H7 (cell line): ENCODE measurements around the gene ZFP57. TPM values are rescaled to one million over a fixed set of nuclear protein-coding genes. Genes with fewer than 3 reads are reported as not detected.

ENCODE experiments used
- DNase-seq: peaks from one replicate; pipeline ENCODE4 v3.0.0; 2012
- H3K27me3 ChIP-seq: 2 replicates; pipeline ENCODE4 v1.6.0; 2011; ENCODE audit warnings: mild to moderate bottlenecking, low read length; ENCODE audit not compliant: control insufficient read depth, insufficient read depth
- H3K36me3 ChIP-seq: replicated peaks from 2 replicates; pipeline ENCODE4 v1.5.1; 2011; ENCODE audit warnings: low read length; ENCODE audit not compliant: control insufficient read depth, insufficient read depth
- H3K4me3 ChIP-seq: 2 replicates; pipeline ENCODE4 v1.5.1; 2011; ENCODE audit warnings: low read depth, mild to moderate bottlenecking, control low read depth, low read length, moderate library complexity; ENCODE audit not compliant: insufficient read depth
- total RNA-seq: library from RNA; depleted of rRNA; stranded (reverse); fragments of >200 nt; shearing (Covaris generic); gene quantifications from 2 replicates; pipeline ENCODE4 v1.2.3, GENCODE V29; 2014

ZFP57 gene
- total RNA-seq, 1 experiment from 2014 or later = 0.10 TPM

- H3K27me3 ChIP-seq = no peaks in the 10 kb centered on the region; the same call in 1 of the 2 replicates
- H3K4me3 ChIP-seq = no peak overlapping the region
Observed at GRCh38 chr6:29709188-29709587, 28.2 kb upstream of the ZFP57 start.

GRCh38 chr6:29708432-29709179 is 27.7 kb upstream of the ZFP57 start:
- Histone ChIP-seq H3K36me3 (no peaks in the 10 kb centered on the region), H3K4me3 (no peak overlapping the region), H3K27me3 (no peaks in the 10 kb centered on the region; the same call in 1 of the 2 replicates)
- no peak for DNase-seq

More at GRCh38 chr6:29709188-29709587, 28.2 kb upstream of the ZFP57 start:
- H3K36me3 ChIP-seq = no peaks in the 10 kb centered on the region
- no peak for DNase-seq

GRCh38 chr6:29705389-29706231 is 24.7 kb upstream of the ZFP57 start:
- Histone ChIP-seq H3K27me3 (no peaks in the 10 kb centered on the region; the same call in 1 of the 2 replicates), H3K4me3 (no peak overlapping the region), H3K36me3 (no peaks in the 10 kb centered on the region)
- DNase-seq = peak; percentile 77

GRCh38 chr6:29702519-29703103 is 21.7 kb upstream of the ZFP57 start:
- no peaks in the 10 kb centered on the region for H3K36me3 ChIP-seq
- H3K4me3 ChIP-seq = no peak overlapping the region
- no peaks in the 10 kb centered on the region; the same call in 1 of the 2 replicates for H3K27me3 ChIP-seq
- peak; percentile 89 for DNase-seq

GRCh38 chr6:29696147-29697125 is 15.5 kb upstream of the ZFP57 start:
- Histone ChIP-seq H3K36me3 (no peaks in the 10 kb centered on the region), H3K27me3 (no peaks in the 10 kb centered on the region), H3K4me3 (no peak overlapping the region)
- peak; percentile 75 for DNase-seq

GRCh38 chr6:29694637-29695036 is 13.7 kb upstream of the ZFP57 start:
- no peak for DNase-seq
- Histone ChIP-seq H3K27me3 (no peaks in the 10 kb centered on the region), H3K4me3 (no peak overlapping the region), H3K36me3 (no peaks in the 10 kb centered on the region)

- Histone ChIP-seq H3K27me3 (no peaks in the 10 kb centered on the region), H3K4me3 (no peak overlapping the region), H3K36me3 (no peaks in the 10 kb centered on the region)
- DNase-seq = peak; percentile 83
Observed at GRCh38 chr6:29685718-29686326, 4.9 kb upstream of the ZFP57 start.

- DNase-seq = no peak
- no peaks in the 10 kb centered on the region for H3K36me3 ChIP-seq
- no peaks in the 10 kb centered on the region for H3K27me3 ChIP-seq
- no peak overlapping the region for H3K4me3 ChIP-seq
Observed at GRCh38 chr6:29681811-29682210, 859 bp upstream of the ZFP57 start.

- peak; percentile 43 for DNase-seq
- Histone ChIP-seq H3K27me3 (no peaks in the 10 kb centered on the region), H3K36me3 (no peaks in the 10 kb centered on the region), H3K4me3 (no peak overlapping the region)
Observed at GRCh38 chr6:29680416-29680815, 536 bp downstream of the ZFP57 start.

GRCh38 chr6:29679962-29680361 is 990 bp downstream of the ZFP57 start:
- Histone ChIP-seq H3K36me3 (no peaks in the 10 kb centered on the region), H3K4me3 (no peak overlapping the region), H3K27me3 (no peaks in the 10 kb centered on the region)
- no peak for DNase-seq

GRCh38 chr6:29678114-29678513 is 2.8 kb downstream of the ZFP57 start:
- H3K4me3 ChIP-seq = no peak overlapping the region
- no peak for DNase-seq
- no peaks in the 10 kb centered on the region for H3K36me3 ChIP-seq
- H3K27me3 ChIP-seq = no peaks in the 10 kb centered on the region

- Histone ChIP-seq H3K27me3 (no peaks in the 10 kb centered on the region), H3K36me3 (no peaks in the 10 kb centered on the region; the same call in 1 of the 2 replicates), H3K4me3 (no peak overlapping the region)
- DNase-seq = no peak
Observed at GRCh38 chr6:29676981-29677601, 3.9 kb downstream of the ZFP57 start.

- Histone ChIP-seq H3K36me3 (peaks cover 1% of the 10 kb centered on the region; the same call in 1 of the 2 replicates), H3K4me3 (no peak overlapping the region), H3K27me3 (no peaks in the 10 kb centered on the region)
- DNase-seq = no peak
Observed at GRCh38 chr6:29675561-29675960, 5.4 kb downstream of the ZFP57 start.
